SK-N-SH treated with all-trans-retinoic acid at 6 μM for 48 hours (cell line): Measurements from ENCODE around the gene MRPL3.
A peak's percentile ranks its signal among the peaks of the same experiment; 100 is the strongest.

Source experiments
- ATAC-seq: fragments of 200-7000 bp; cut with Tn5 transposase; 3 replicates; pipeline ENCODE4 v1.9.1; 2020; ENCODE audit warnings: mild to moderate bottlenecking, moderate library complexity
- ARNTL ChIP-seq: fragments of 450-650 bp; formaldehyde crosslinking; IDR thresholded peaks from 2 replicates; pipeline ENCODE4 v1.5.0; 2020; ENCODE audit warnings: low read depth, mild to moderate bottlenecking, moderate library complexity, borderline replicate concordance
- BACH2 ChIP-seq: fragments of 250-450 bp; sonication (Bioruptor Pico); IDR thresholded peaks from 2 replicates; pipeline ENCODE4 v1.9.0; 2021; ENCODE audit warnings: mild to moderate bottlenecking, borderline replicate concordance
- CREB5 ChIP-seq: fragments of 250-450 bp; sonication (Bioruptor Pico); IDR thresholded peaks from 2 replicates; pipeline ENCODE4 v1.5.1; 2020; ENCODE audit warnings: low read depth, mild to moderate bottlenecking, moderate library complexity
- CSRNP3 ChIP-seq: fragments of 250-450 bp; sonication (Bioruptor Pico); IDR thresholded peaks from 2 replicates; pipeline ENCODE4 v1.5.1; 2021; ENCODE audit warnings: mild to moderate bottlenecking, moderate library complexity
- ESRRG ChIP-seq: fragments of 250-450 bp; sonication (Bioruptor Pico); IDR thresholded peaks from 2 replicates; pipeline ENCODE4 v1.6.1; 2021; ENCODE audit warnings: mild to moderate bottlenecking
- GLIS3 ChIP-seq: fragments of 250-450 bp; sonication (Bioruptor Pico); IDR thresholded peaks from 2 replicates; pipeline ENCODE4 v1.5.0; 2020; ENCODE audit warnings: mild to moderate bottlenecking, moderate library complexity
- ISL1 ChIP-seq: fragments of 250-450 bp; sonication (Bioruptor Pico); IDR thresholded peaks from 2 replicates; pipeline ENCODE4 v2.1.2; 2022; ENCODE audit warnings: mild to moderate bottlenecking, moderate library complexity
- OSR1 ChIP-seq: fragments of 250-450 bp; sonication (Bioruptor Pico); IDR thresholded peaks from 2 replicates; pipeline ENCODE4 v1.8.0; 2022; ENCODE audit warnings: moderate library complexity, mild to moderate bottlenecking, inconsistent platforms
- PATZ1 ChIP-seq: fragments of 250-450 bp; sonication (Bioruptor Pico); IDR thresholded peaks from 2 replicates; pipeline ENCODE4 v1.8.0; 2020; ENCODE audit warnings: mild to moderate bottlenecking, moderate library complexity, borderline replicate concordance
- POU6F1 ChIP-seq: fragments of 250-450 bp; sonication (Bioruptor Pico); IDR thresholded peaks from 2 replicates; pipeline ENCODE4 v1.8.0; 2021; ENCODE audit warnings: low read depth, mild to moderate bottlenecking, moderate library complexity, borderline replicate concordance
- PPARA ChIP-seq: fragments of 250-450 bp; sonication (Bioruptor Pico); IDR thresholded peaks from 2 replicates; pipeline ENCODE4 v1.5.0; 2020; ENCODE audit warnings: mild to moderate bottlenecking, borderline replicate concordance
- RARB ChIP-seq: fragments of 250-450 bp; sonication (Bioruptor Pico); IDR thresholded peaks from 2 replicates; pipeline ENCODE4 v1.8.0; 2021; ENCODE audit warnings: mild to moderate bottlenecking, moderate library complexity
- SNAI2 ChIP-seq: fragments of 250-450 bp; sonication (Bioruptor Pico); IDR thresholded peaks from 2 replicates; pipeline ENCODE4 v1.5.0; 2020; ENCODE audit warnings: mild to moderate bottlenecking, moderate library complexity
- TCF4 ChIP-seq: fragments of 250-450 bp; sonication (Bioruptor Pico); IDR thresholded peaks from 2 replicates; pipeline ENCODE4 v1.8.0; 2021; ENCODE audit warnings: mild to moderate bottlenecking, moderate library complexity, borderline replicate concordance
- TOX ChIP-seq: fragments of 250-450 bp; sonication (Bioruptor Pico); IDR thresholded peaks from 2 replicates; pipeline ENCODE4 v1.8.0; 2021; ENCODE audit warnings: mild to moderate bottlenecking, moderate library complexity, borderline replicate concordance
- ZC3H10 ChIP-seq: fragments of 250-450 bp; sonication (Bioruptor Pico); IDR thresholded peaks from 2 replicates; pipeline ENCODE4 v1.5.1; 2021; ENCODE audit warnings: mild to moderate bottlenecking, moderate library complexity
- ZFP3 ChIP-seq: fragments of 250-450 bp; sonication (Bioruptor Pico); IDR thresholded peaks from 2 replicates; pipeline ENCODE4 v1.5.0; 2020; ENCODE audit warnings: mild to moderate bottlenecking, moderate library complexity
- ZFP30 ChIP-seq: fragments of 450-650 bp; formaldehyde crosslinking; IDR thresholded peaks from 2 replicates; pipeline ENCODE4 v1.5.0; 2022; ENCODE audit warnings: mild to moderate bottlenecking, moderate library complexity
- ZNF565 ChIP-seq: fragments of 450-650 bp; formaldehyde crosslinking; conservative IDR thresholded peaks from 2 replicates; pipeline ENCODE4 v1.5.0; 2020; ENCODE audit warnings: low read depth, mild to moderate bottlenecking, moderate library complexity
- ZNF70 ChIP-seq: fragments of 450-650 bp; formaldehyde crosslinking; IDR thresholded peaks from 2 replicates; pipeline ENCODE4 v1.5.0; 2020; ENCODE audit warnings: mild to moderate bottlenecking, moderate library complexity
- ZNF8 ChIP-seq: fragments of 450-650 bp; formaldehyde crosslinking; IDR thresholded peaks from 2 replicates; pipeline ENCODE4 v1.5.0; 2020; ENCODE audit warnings: mild to moderate bottlenecking, moderate library complexity

Gene MRPL3

GRCh38 chr3:131537531-131537930 is 34.8 kb upstream of the MRPL3 start:
- TF ChIP-seq TCF4 (CRISPR knock-in tag) (no peak), RARB (CRISPR knock-in tag) (no peak), CREB5 (CRISPR knock-in tag) (no peak), ZFP3 (CRISPR knock-in tag) (no peak), ZC3H10 (CRISPR knock-in tag) (no peak), TOX (CRISPR knock-in tag) (no peak), SNAI2 (CRISPR knock-in tag) (no peak), ZNF565 (no peak), GLIS3 (no peak), BACH2 (no peak), CSRNP3 (CRISPR knock-in tag) (no peak), OSR1 (no peak), ZFP30 (CRISPR knock-in tag) (no peak), ZNF70 (CRISPR knock-in tag) (no peak)
- TF ChIP-seq, all 23 proteins: peak for 0
- ATAC-seq, result no peak

GRCh38 chr3:131535596-131535995 is 32.8 kb upstream of the MRPL3 start:
- ATAC-seq, result peak; percentile 63; the same call in 2 of the 3 replicates

GRCh38 chr3:131535131-131535530 is 32.4 kb upstream of the MRPL3 start:
- TF ChIP-seq GLIS3, result no peak
- no peak for TF ChIP-seq PPARA
- no peak for TF ChIP-seq ISL1 (CRISPR knock-in tag)
- no peak for TF ChIP-seq CSRNP3 (CRISPR knock-in tag)
- TF ChIP-seq BACH2, result no peak
- no peak for TF ChIP-seq ZNF8 (CRISPR knock-in tag)
- no peak for TF ChIP-seq ZC3H10 (CRISPR knock-in tag)
- no peak for TF ChIP-seq CREB5 (CRISPR knock-in tag)
- no peak for TF ChIP-seq SNAI2 (CRISPR knock-in tag)
- TF ChIP-seq PATZ1 (CRISPR knock-in tag), result no peak
- no peak for TF ChIP-seq ZNF70 (CRISPR knock-in tag)
- no peak for TF ChIP-seq POU6F1 (CRISPR knock-in tag)
- no peak for TF ChIP-seq ARNTL (CRISPR knock-in tag)
- no peak for TF ChIP-seq ZFP30 (CRISPR knock-in tag)
- no peak for TF ChIP-seq ESRRG (CRISPR knock-in tag)
- no peak for TF ChIP-seq ZFP3 (CRISPR knock-in tag)
- peak; percentile 34; the same call in 2 of the 3 replicates for ATAC-seq

More at GRCh38 chr3:131535596-131535995, 32.8 kb upstream of the MRPL3 start:
- TF ChIP-seq PPARA (no peak), ARNTL (CRISPR knock-in tag) (no peak), ZNF8 (CRISPR knock-in tag) (no peak), ESRRG (CRISPR knock-in tag) (no peak), BACH2 (no peak), OSR1 (no peak), ZNF70 (CRISPR knock-in tag) (no peak)
